H1 (cell line): ENCODE data around the gene ACACB. TPM values are rescaled to one million over a fixed set of nuclear protein-coding genes. Genes with fewer than 3 reads are reported as not detected.

Experiments
- CTCF ChIA-PET: fragments of 300-600 bp; sonication (Branson Sonifier 250); formaldehyde crosslinking; loops from one replicate; lab custom pipeline; 2021; ENCODE audit not compliant: partially characterized antibody; lab: Charles Lee
- POLR2A ChIA-PET: fragments of 300-600 bp; sonication (Branson Sonifier 250); formaldehyde crosslinking; loops from one replicate; lab custom pipeline; 2021; ENCODE audit warnings: inconsistent platforms; ENCODE audit not compliant: partially characterized antibody; lab: Charles Lee
- DNase-seq, 2 experiments: peaks; one replicate each; pipeline versions ENCODE4 v3.0.0 to v3.0.0-alpha.2; 2010 to 2022; ENCODE audit warnings: low spot score in 2 of 2, low read depth in 1 of 2, mixed read lengths in 1 of 2
- FAIRE-seq: peaks from 2 replicates; lab custom pipeline; 2011; peaks lifted over from hg19 to GRCh38; lab: Jason Lieb, UNC
- H2AFZ ChIP-seq: 2 replicates; pipeline ENCODE4 v1.8.1; 2012; ENCODE audit warnings: low read length, inconsistent platforms
- H2AK5ac ChIP-seq: 2 replicates; pipeline ENCODE4 v1.6.1; 2013; ENCODE audit warnings: low read depth, low read length
- H2BK120ac ChIP-seq: replicated peaks from 2 replicates; pipeline ENCODE3; 2013; ENCODE audit warnings: low read depth, low read length, inconsistent platforms
- H2BK12ac ChIP-seq: 2 replicates; pipeline ENCODE4 v1.6.1; 2013; ENCODE audit warnings: low read depth, low read length
- H2BK15ac ChIP-seq: 2 replicates; pipeline ENCODE4 v1.6.1; 2013; ENCODE audit warnings: low read length
- H2BK20ac ChIP-seq: 2 replicates; pipeline ENCODE4 v1.6.1; 2013; ENCODE audit warnings: low read length
- H2BK5ac ChIP-seq: 2 replicates; pipeline ENCODE4 v1.6.1; 2013; ENCODE audit warnings: low read depth, low read length
- H3K14ac ChIP-seq: 2 replicates; pipeline ENCODE4 v1.6.1; 2013; ENCODE audit warnings: inconsistent platforms; ENCODE audit not compliant: insufficient read length
- H3K18ac ChIP-seq: 2 replicates; pipeline ENCODE4 v1.6.1; 2013; ENCODE audit warnings: low read length; ENCODE audit errors: extremely low read depth
- H3K23ac ChIP-seq: 2 replicates; pipeline ENCODE4 v1.6.1; 2013; ENCODE audit warnings: inconsistent platforms; ENCODE audit not compliant: insufficient read length
- H3K23me2 ChIP-seq: 2 replicates; pipeline ENCODE4 v1.6.1; 2013; ENCODE audit warnings: low read depth, low read length
- H3K27ac ChIP-seq: 2 replicates; pipeline ENCODE4 v1.6.1; 2011; ENCODE audit warnings: low read depth, low read length, inconsistent platforms
- H3K27me3 ChIP-seq, 4 experiments: replicated peaks in 1 of 4; 1 replicate in 1 of 4; 2 replicates in 3 of 4; pipeline versions ENCODE4 v1.6.1 to v1.8.1; 2011 to 2013; ENCODE audit warnings: low read length in 3 of 4, mild to moderate bottlenecking in 3 of 4, inconsistent platforms in 2 of 4, mixed read lengths in 2 of 4, moderate library complexity in 1 of 4; ENCODE audit not compliant: control insufficient read depth in 3 of 4, insufficient read depth in 3 of 4; ENCODE audit errors: extremely low read depth in 1 of 4
- H3K36me3 ChIP-seq, 4 experiments: 2 replicates each; pipeline versions ENCODE4 v1.6.1 to v1.8.1; 2011 to 2013; ENCODE audit warnings: mild to moderate bottlenecking in 4 of 4, low read length in 3 of 4, moderate library complexity in 2 of 4, control low read depth in 1 of 4, inconsistent platforms in 1 of 4; ENCODE audit not compliant: insufficient read depth in 4 of 4, control insufficient read depth in 2 of 4
- H3K4ac ChIP-seq: replicated peaks from 2 replicates; pipeline ENCODE3; 2013; ENCODE audit warnings: low read length, low read depth, mixed read lengths, inconsistent platforms; ENCODE audit not compliant: insufficient read length
- H3K4me1 ChIP-seq, 4 experiments: replicated peaks in 1 of 4; 1 replicate in 1 of 4; 2 replicates in 3 of 4; pipeline versions ENCODE4 v1.6.1 to v1.8.1; 2011 to 2013; ENCODE audit warnings: low read length in 3 of 4, inconsistent platforms in 2 of 4, mixed read lengths in 1 of 4; ENCODE audit not compliant: insufficient read depth in 4 of 4, control insufficient read depth in 3 of 4
- H3K4me2 ChIP-seq, 2 experiments: 2 replicates each; pipeline versions ENCODE4 v1.6.1 to v1.8.1; 2011 to 2013; ENCODE audit warnings: low read depth in 2 of 2, low read length in 2 of 2, control low read depth in 1 of 2, inconsistent platforms in 1 of 2, mild to moderate bottlenecking in 1 of 2; ENCODE audit not compliant: insufficient read depth in 1 of 2
- H3K4me3 ChIP-seq, 4 experiments: fragments of 200-600, 300-600 bp in 1 of 4; sonication (generic), shearing (Covaris generic), sonication (Bioruptor Twin) in 1 of 4; 2 replicates each; pipeline versions ENCODE4 v1.5.1 to v1.8.1; 2011 to 2016; ENCODE audit warnings: low read length in 4 of 4, low read depth in 3 of 4, control low read depth in 2 of 4, inconsistent platforms in 2 of 4, mild to moderate bottlenecking in 2 of 4, mixed read lengths in 1 of 4, moderate library complexity in 1 of 4; ENCODE audit not compliant: insufficient read depth in 2 of 4; ENCODE audit errors: extremely low read depth in 1 of 4
- H3K56ac ChIP-seq: replicated peaks from 2 replicates; pipeline ENCODE3; 2013; ENCODE audit warnings: low read depth, mild to moderate bottlenecking, mixed read lengths, low read length, inconsistent platforms; ENCODE audit not compliant: insufficient read length
- H3K79me1 ChIP-seq: 2 replicates; pipeline ENCODE4 v1.6.1; 2013; ENCODE audit warnings: low read depth, low read length, control low read depth
- H3K79me2 ChIP-seq, 2 experiments: 2 replicates each; pipeline versions ENCODE4 v1.6.1 to v1.8.1; 2012 to 2013; ENCODE audit warnings: low read length in 2 of 2, mild to moderate bottlenecking in 2 of 2, inconsistent platforms in 1 of 2; ENCODE audit not compliant: insufficient read depth in 2 of 2, control insufficient read depth in 1 of 2
- H3K9ac ChIP-seq, 4 experiments: replicated peaks in 1 of 4; 1 replicate in 1 of 4; 2 replicates in 3 of 4; pipeline versions ENCODE4 v1.6.1 to v1.8.1; 2011 to 2013; ENCODE audit warnings: low read depth in 3 of 4, low read length in 3 of 4, control low read depth in 2 of 4, mild to moderate bottlenecking in 2 of 4, moderate library complexity in 2 of 4, inconsistent platforms in 1 of 4; ENCODE audit errors: extremely low read depth in 1 of 4
- H3K9me3 ChIP-seq, 2 experiments: 2 replicates each; pipeline versions ENCODE4 v1.6.1 to v1.8.1; 2012 to 2013; ENCODE audit warnings: mild to moderate bottlenecking in 2 of 2, moderate library complexity in 2 of 2, control low read depth in 1 of 2, inconsistent platforms in 1 of 2, low read depth in 1 of 2, low read length in 1 of 2, mixed read lengths in 1 of 2; ENCODE audit not compliant: insufficient read depth in 2 of 2
- H4K20me1 ChIP-seq, 2 experiments: replicated peaks in 1 of 2; 2 replicates each; pipeline versions ENCODE3 to v1.8.1; 2011 to 2013; ENCODE audit warnings: inconsistent platforms in 2 of 2, low read length in 2 of 2, mild to moderate bottlenecking in 1 of 2; ENCODE audit not compliant: insufficient read depth in 2 of 2, control insufficient read depth in 1 of 2
- H4K5ac ChIP-seq: 2 replicates; pipeline ENCODE4 v1.6.1; 2013; ENCODE audit warnings: low read length, low read depth, mixed read lengths, inconsistent platforms; ENCODE audit not compliant: insufficient read length
- H4K8ac ChIP-seq: 2 replicates; pipeline ENCODE4 v1.8.0; 2013; ENCODE audit warnings: mild to moderate bottlenecking, moderate library complexity, low read length, inconsistent platforms; ENCODE audit not compliant: insufficient read depth; ENCODE audit errors: extremely low read depth
- H4K91ac ChIP-seq: replicated peaks from 2 replicates; pipeline ENCODE3; 2013; ENCODE audit warnings: low read length, mixed read lengths, inconsistent platforms; ENCODE audit not compliant: insufficient read length
- BCL11A ChIP-seq, 2 experiments: IDR thresholded peaks; one replicate each; pipeline ENCODE4 v1.6.1; 2011; ENCODE audit warnings: low read depth in 2 of 2, low read length in 2 of 2, mild to moderate bottlenecking in 2 of 2
- BRCA1 ChIP-seq: IDR thresholded peaks from 2 replicates; pipeline ENCODE4 v1.6.1; 2012; ENCODE audit warnings: low read depth, low read length, improper control_type of control experiment
- WGBS, 2 experiments: shearing (Covaris generic) in 1 of 2; methylation state at CpG; one replicate each; pipeline versions ENCODE4 v1.1.6 to v1.1.7; 2013 to 2015; ENCODE audit warnings: low lambda C conversion rate in 2 of 2, mixed read lengths in 2 of 2, inconsistent platforms in 1 of 2, low coverage in 1 of 2, missing lambda C conversion rate in 1 of 2; ENCODE audit not compliant: insufficient replicate concordance in 2 of 2, insufficient coverage in 1 of 2, insufficient read length in 1 of 2; ENCODE audit errors: extremely low coverage in 1 of 2, missing lambda C conversion rate in 1 of 2; 5-methylcytosine and 5-hydroxymethylcytosine counted together
- polyA plus RNA-seq, 7 experiments: library from polyadenylated mRNA; depleted of rRNA in 3 of 7; stranded (reverse) in 5 of 7; unstranded in 2 of 7; fragments of >200 nt in 5 of 7; fragments of 200-250 nt in 2 of 7; gene quantifications; 1 replicate in 5 of 7; 2 replicates in 1 of 7; 4 replicates in 1 of 7; pipeline versions ENCODE4 v1.2.1 to v1.2.3, GENCODE V29; 2011 to 2013; ENCODE audit warnings: missing spikeins in 2 of 7, mixed read lengths in 2 of 7
- total RNA-seq: library from RNA; stranded (reverse); fragmentation: NEBNext Ultra II Directional; extraction: Animal tissue kit (Norgen Biotek cat#: 25700); gene quantifications from 2 replicates; pipeline ENCODE4 v1.2.1, GENCODE V29; 2021

ACACB gene
- total and polyA plus RNA-seq, 2 of the 8 experiments (the other 6 are each of a cell fraction or from before 2014, with no cell fraction given) = 5.8 to 15.3 TPM

DNA sequence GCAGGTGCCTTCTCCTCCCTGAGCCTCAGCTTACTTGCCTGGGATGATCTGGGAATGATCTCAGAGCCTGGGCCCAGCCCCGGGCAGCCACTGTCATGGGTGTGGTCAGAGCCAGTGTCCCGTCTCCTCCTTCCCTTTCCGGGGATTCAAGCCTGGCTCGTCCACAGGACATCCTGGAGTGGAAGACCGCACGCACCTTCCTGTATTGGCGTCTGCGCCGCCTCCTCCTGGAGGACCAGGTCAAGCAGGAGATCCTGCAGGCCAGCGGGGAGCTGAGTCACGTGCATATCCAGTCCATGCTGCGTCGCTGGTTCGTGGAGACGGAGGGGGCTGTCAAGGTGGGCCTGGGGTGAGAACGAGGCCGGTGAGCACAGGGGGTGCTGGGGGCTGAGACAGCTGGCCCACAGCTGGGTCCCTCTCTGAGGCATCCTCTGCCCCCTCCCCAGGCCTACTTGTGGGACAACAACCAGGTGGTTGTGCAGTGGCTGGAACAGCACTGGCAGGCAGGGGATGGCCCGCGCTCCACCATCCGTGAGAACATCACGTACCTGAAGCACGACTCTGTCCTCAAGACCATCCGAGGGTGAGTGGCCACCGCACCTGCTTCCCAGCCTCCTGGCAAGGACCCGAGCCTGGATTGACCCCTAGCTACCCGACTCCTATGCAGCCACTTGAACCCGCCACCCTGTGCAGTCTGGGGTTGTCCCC is 148.7 kb downstream of the ACACB start:
- Histone ChIP-seq H4K8ac (no peak overlapping the region), H2AK5ac (no peak overlapping the region), H3K79me2 (no peaks in the 10 kb centered on the region), H3K9me3 (no peaks in the 10 kb centered on the region), H2BK15ac (no peak overlapping the region), H4K5ac (no peak overlapping the region), H3K79me1 (no peaks in the 10 kb centered on the region), H3K23ac (no peak overlapping the region), H3K4ac (no peak overlapping the region), H4K91ac (peak overlapping the region; percentile 19), H2BK120ac (no peak overlapping the region), H3K23me2 (no peaks in the 10 kb centered on the region), H3K4me1 (no peaks in the 10 kb centered on the region; a peak in 1 of 7 replicates), H3K18ac (no peak overlapping the region; the same call in 1 of the 2 replicates), H3K27ac (no peak overlapping the region), H3K14ac (no peak overlapping the region), H3K56ac (no peak overlapping the region), H3K36me3 (no peaks in the 10 kb centered on the region), H3K4me2 (no peak overlapping the region), H2BK20ac (0 out of 2 replicates have a peak overlapping the region, but pooled peaks have one; percentile 51), H3K4me3 (no peak overlapping the region), H3K9ac (no peak overlapping the region), H2BK12ac (no peak overlapping the region), H3K27me3 (no peaks in the 10 kb centered on the region), H2BK5ac (no peak overlapping the region), H4K20me1 (no peaks in the 10 kb centered on the region), H2AFZ (no peak overlapping the region)
- DNase-seq = no peak
- WGBS, 2 experiments = 91% methylated on average over 21 of the region's 27 CpGs; no CpG with 5 or more reads in 1 of the 2 experiments
- POLR2A ChIA-PET = interaction anchor here (0.5 kb wide), 1 partner anchor 109 kb away, joined by 3 read pairs; no protein-coding TSS in a partner anchor
- no peak for FAIRE-seq
- TF ChIP-seq BRCA1 = no peak
- TF ChIP-seq BCL11A (IDR thresholded peaks at IDR 0.05; ENCODE audit: low read depth in 2 of 2, low read length in 2 of 2) = no peak
- CTCF ChIA-PET = interaction anchor here (0.9 to 9.8 kb wide), 13 partner anchors 13 to 172 kb away, joined by 3 to 148 read pairs (median 4); partner anchors contain the start of gene MYO1H
